A549 (cell line): ENCODE data around the gene RHCG. TPM values are rescaled to one million over a fixed set of nuclear protein-coding genes. Genes with fewer than 3 reads are reported as not detected.

ENCODE experiments used
- ATAC-seq, 2 experiments: fragments of 200-7000 bp in 1 of 2; fragments of >200 bp in 1 of 2; cut with Nextera tagmentation in 1 of 2; cut with Tn5 transposase in 1 of 2; 3 replicates each; pipeline versions ENCODE4 v1.8.0 to v1.9.1; 2018 to 2020; ENCODE audit warnings: mild to moderate bottlenecking in 1 of 2, moderate library complexity in 1 of 2
- CTCF ChIA-PET: fragments of 300-600 bp; sonication (Branson Sonifier 250); formaldehyde crosslinking; extraction: SDS; loops from one replicate; lab custom pipeline; 2021; ENCODE audit warnings: antibody characterized with exemption, inconsistent platforms; lab: Yijun Ruan, JAX
- POLR2A ChIA-PET: fragments of 350-600 bp; formaldehyde crosslinking; extraction: SDS; loops from one replicate; lab custom pipeline; 2021; ENCODE audit warnings: antibody characterized with exemption, inconsistent platforms; lab: Yijun Ruan, JAX
- DNase-seq, 2 experiments: peaks; one replicate each; pipeline versions ENCODE4 v3.0.0 to v3.0.0-alpha.2; 2011 to 2016; ENCODE audit warnings: low read depth in 1 of 2, low spot score in 1 of 2
- FAIRE-seq: peaks from 2 replicates; lab custom pipeline; 2011; peaks lifted over from hg19 to GRCh38; lab: Jason Lieb, UNC
- H3K27ac ChIP-seq, 2 experiments: fragments of >200 bp; sonication (Bioruptor Twin); formaldehyde crosslinking; 3 replicates each; pipeline ENCODE4 v1.5.1; 2016 to 2017
- H3K4me1 ChIP-seq: fragments of >200 bp; sonication (Bioruptor Twin); formaldehyde crosslinking; 3 replicates; pipeline ENCODE4 v1.6.1; 2016
- H3K4me2 ChIP-seq: fragments of >200 bp; sonication (Bioruptor Twin); formaldehyde crosslinking; 3 replicates; pipeline ENCODE4 v1.6.1; 2016
- H3K4me3 ChIP-seq: fragments of >200 bp; sonication (Bioruptor Twin); formaldehyde crosslinking; 3 replicates; pipeline ENCODE4 v1.5.1; 2016
- H3K9me3 ChIP-seq: fragments of >200 bp; sonication (Bioruptor Twin); formaldehyde crosslinking; 3 replicates; pipeline ENCODE4 v1.6.1; 2016
- ATOH8 ChIP-seq: fragments of 250-450 bp; sonication (Bioruptor Pico); IDR thresholded peaks from 2 replicates; pipeline ENCODE4 v1.5.0; 2020; ENCODE audit warnings: low read depth, mild to moderate bottlenecking, moderate library complexity
- BCL3 ChIP-seq: fragments of >200 bp; sonication (Bioruptor Twin); formaldehyde crosslinking; IDR thresholded peaks from 3 replicates; pipeline ENCODE4 v1.6.1; 2016
- BHLHE40 ChIP-seq: IDR thresholded peaks from 2 replicates; pipeline ENCODE4 v1.6.1; 2012; ENCODE audit warnings: low read depth, low read length, inconsistent platforms
- CHD4 ChIP-seq: fragments of 200-600 bp; sonication (generic); IDR thresholded peaks from 2 replicates; pipeline ENCODE4 v1.6.1; 2016; ENCODE audit warnings: antibody characterized with exemption, mild to moderate bottlenecking, borderline replicate concordance
- EHF ChIP-seq: fragments of 250-450 bp; sonication (Bioruptor Pico); IDR thresholded peaks from 2 replicates; pipeline ENCODE4 v1.5.0; 2020; ENCODE audit warnings: mild to moderate bottlenecking
- ELK1 ChIP-seq: fragments of 150-350 bp; IDR thresholded peaks from 2 replicates; pipeline ENCODE4 v1.6.1; 2014; ENCODE audit warnings: low read depth, mild to moderate bottlenecking, low read length
- ESRRA ChIP-seq: fragments of 150-350 bp; IDR thresholded peaks from 2 replicates; pipeline ENCODE4 v1.6.1; 2014; ENCODE audit warnings: mild to moderate bottlenecking, low read length, borderline replicate concordance
- FOSL2 ChIP-seq, 2 experiments: fragments of 450-650 bp in 1 of 2; fragments of >200 bp in 1 of 2; sonication (Bioruptor Twin) in 1 of 2; formaldehyde crosslinking; IDR thresholded peaks; 2 replicates each; pipeline versions ENCODE4 v1.5.0 to v1.6.1; 2016 to 2020; ENCODE audit warnings: mild to moderate bottlenecking in 1 of 2, moderate library complexity in 1 of 2
- HDAC2 ChIP-seq: fragments of 200-600 bp; sonication (generic); IDR thresholded peaks from 2 replicates; pipeline ENCODE4 v1.6.1; 2016
- HES2 ChIP-seq: fragments of >200 bp; sonication (Bioruptor Twin); formaldehyde crosslinking; IDR thresholded peaks from 2 replicates; pipeline ENCODE4 v1.6.1; 2016
- HOXB5 ChIP-seq: fragments of 250-450 bp; sonication (Bioruptor Pico); IDR thresholded peaks from 2 replicates; pipeline ENCODE4 v1.5.0; 2020; ENCODE audit warnings: mild to moderate bottlenecking, moderate library complexity
- JUN ChIP-seq, 2 experiments: fragments of >200 bp; sonication (Bioruptor Twin); formaldehyde crosslinking; IDR thresholded peaks; 2 replicates in 1 of 2; 3 replicates in 1 of 2; pipeline ENCODE4 v1.6.1; 2016 to 2017
- KDM5A ChIP-seq: fragments of 200-600 bp; sonication (generic); IDR thresholded peaks from 2 replicates; pipeline ENCODE4 v1.6.1; 2016; ENCODE audit warnings: antibody characterized with exemption, mild to moderate bottlenecking
- MAFK ChIP-seq: fragments of 450-650 bp; IDR thresholded peaks from 2 replicates; pipeline ENCODE4 v1.6.1; 2014; ENCODE audit not compliant: partially characterized antibody
- NR3C1 ChIP-seq: fragments of >200 bp; sonication (Bioruptor Twin); formaldehyde crosslinking; IDR thresholded peaks from 3 replicates; pipeline ENCODE4 v1.6.1; 2017
- POLR2A ChIP-seq: IDR thresholded peaks from 2 replicates; pipeline ENCODE4 v1.6.1; 2012; ENCODE audit warnings: mild to moderate bottlenecking, low read length
- RARB ChIP-seq: fragments of 250-450 bp; sonication (Bioruptor Pico); IDR thresholded peaks from 2 replicates; pipeline ENCODE4 v1.8.0; 2021; ENCODE audit warnings: mild to moderate bottlenecking, moderate library complexity
- RCOR1 ChIP-seq: fragments of 150-350 bp; IDR thresholded peaks from 2 replicates; pipeline ENCODE4 v1.6.1; 2014; ENCODE audit warnings: antibody characterized with exemption, low read length, low read depth
- REST ChIP-seq: fragments of 200-600 bp; sonication (generic); IDR thresholded peaks from 2 replicates; pipeline ENCODE4 v1.6.1; 2016; ENCODE audit warnings: antibody characterized with exemption, mild to moderate bottlenecking, moderate library complexity
- RNF2 ChIP-seq: fragments of 200-600 bp; sonication (generic); IDR thresholded peaks from 2 replicates; pipeline ENCODE4 v1.6.1; 2016; ENCODE audit warnings: low read depth, mild to moderate bottlenecking, antibody characterized with exemption, moderate library complexity, borderline replicate concordance
- USF2 ChIP-seq: fragments of 450-650 bp; IDR thresholded peaks from 2 replicates; pipeline ENCODE4 v1.6.1; 2014; ENCODE audit warnings: antibody characterized with exemption
- ZNF302 ChIP-seq: fragments of 250-450 bp; sonication (Bioruptor Pico); IDR thresholded peaks from 2 replicates; pipeline ENCODE4 v1.9.0; 2021; ENCODE audit warnings: inconsistent platforms, mild to moderate bottlenecking, moderate library complexity
- ZSCAN20 ChIP-seq: fragments of 250-450 bp; sonication (Bioruptor Pico); IDR thresholded peaks from 2 replicates; pipeline ENCODE4 v1.8.0; 2022; ENCODE audit warnings: mild to moderate bottlenecking, moderate library complexity
- WGBS: methylation state at CpG from one replicate; pipeline ENCODE4 v1.1.6; 2017; ENCODE audit errors: missing lambda C conversion rate; 5-methylcytosine and 5-hydroxymethylcytosine counted together
- polyA plus RNA-seq, 4 experiments: library from polyadenylated mRNA; depleted of rRNA in 3 of 4; stranded (reverse); fragments of >200 nt; fragmentation: RNase III in 1 of 4; extraction: RNeasy Plus Mini Kit Qiagen cat#74134 plus additional on column Dnase treatment in 1 of 4; gene quantifications; 2 replicates in 3 of 4; 3 replicates in 1 of 4; pipeline ENCODE4 v1.2.3, GENCODE V29; 2011 to 2017

The RHCG gene
- polyA plus RNA-seq, 2 of the 4 experiments (the other 2 are of a cell fraction) = 3.6 to 11.0 TPM

- TF ChIP-seq REST = no peak
- no peak for TF ChIP-seq HOXB5 (CRISPR knock-in tag)
- TF ChIP-seq HES2 = no peak
- TF ChIP-seq EHF = no peak
- no peak for TF ChIP-seq ATOH8 (CRISPR knock-in tag)
- no peak for TF ChIP-seq MAFK
- TF ChIP-seq, all 56 proteins: peak for 0
Observed at GRCh38 chr15:89486726-89487050, 9.7 kb downstream of the RHCG start (continued).

- no peak for TF ChIP-seq EHF
- TF ChIP-seq KDM5A = no peak
- no peak for TF ChIP-seq USF2
- no peak for TF ChIP-seq CHD4
- TF ChIP-seq ZSCAN20 (CRISPR knock-in tag) = no peak
- no peak for TF ChIP-seq RNF2
- TF ChIP-seq ZNF302 (CRISPR knock-in tag) = no peak
- TF ChIP-seq RARB = no peak
- H3K4me3 ChIP-seq = no peak overlapping the region
- H3K4me1 ChIP-seq = peaks cover 7% of the 10 kb centered on the region; the same call in 1 of the 3 replicates
- no peak for ATAC-seq
- WGBS = 87% methylated on average over 6 of the region's 6 CpGs
- CTCF ChIA-PET = interaction anchor here (0.8 to 11.8 kb wide), 7 partner anchors 10 to 124 kb away, joined by 3 to 132 read pairs (median 11); partner anchors contain the start of gene RHCG
- no peak overlapping the region for H3K27ac ChIP-seq
- no peak overlapping the region for H3K4me2 ChIP-seq
- H3K9me3 ChIP-seq = no peaks in the 10 kb centered on the region
- no peak for FAIRE-seq
- DNase-seq = no peak
- POLR2A ChIA-PET = no interaction called here
Observed at GRCh38 chr15:89483079-89483478, 13.3 kb downstream of the RHCG start.

- H3K4me3 ChIP-seq = no peak overlapping the region
- H3K9me3 ChIP-seq = no peaks in the 10 kb centered on the region
- FAIRE-seq (no peak), ATAC-seq (no peak), DNase-seq (no peak)
- POLR2A ChIA-PET = no interaction called here
- peaks cover 7% of the 10 kb centered on the region; the same call in 1 of the 3 replicates for H3K4me1 ChIP-seq
- no peak overlapping the region for H3K4me2 ChIP-seq
- 72% methylated on average over 5 of the region's 5 CpGs for WGBS
- CTCF ChIA-PET = interaction anchor here (2.2 to 11.8 kb wide), 4 partner anchors 10 to 123 kb away, joined by 11 to 132 read pairs (median 24); partner anchors contain the start of gene RHCG
- no peak overlapping the region for H3K27ac ChIP-seq
- TF ChIP-seq RNF2 (no peak), NR3C1 (no peak), FOSL2 (IDR thresholded peaks at IDR 0.05) (no peak), FOSL2 (CRISPR knock-in tag; IDR thresholded peaks at IDR 0.05) (no peak), BHLHE40 (no peak), JUN (IDR thresholded peaks at IDR 0.05) (no peak), BCL3 (no peak), HDAC2 (no peak), POLR2A (no peak), REST (no peak), ELK1 (no peak), RCOR1 (no peak), ESRRA (no peak)
Observed at GRCh38 chr15:89482139-89482538, 14.2 kb downstream of the RHCG start.
